Upper lobe of left lung (tissue), 6 donors: ENCODE data around the gene TK1. TPM values are rescaled to one million over a fixed set of nuclear protein-coding genes. Genes with fewer than 3 reads are reported as not detected.

Source experiments
- ATAC-seq, 2 donors: fragments of 200-7000 bp; cut with Tn5 transposase; one replicate each; pipeline ENCODE4 v1.9.1; 2022; ENCODE audit warnings: mild to moderate bottlenecking in 2 of 2, moderate library complexity in 2 of 2; ENCODE audit not compliant: low FRiP score in 2 of 2
- DNase-seq, 2 donors: peaks; one replicate each; pipeline ENCODE4 v3.0.0-alpha.2; 2019 to 2020
- H3K27ac ChIP-seq, 4 donors: fragments of 200-600 bp; sonication (generic); one replicate each; pipeline ENCODE4 v1.5.1; 2016 to 2019
- H3K27me3 ChIP-seq, 4 donors: fragments of 200-600 bp; sonication (generic); one replicate each; pipeline ENCODE4 v1.5.1; 2017 to 2019
- H3K36me3 ChIP-seq, 4 donors: fragments of 200-600 bp; sonication (generic); one replicate each; pipeline ENCODE4 v1.5.1; 2016 to 2019
- H3K4me1 ChIP-seq, 4 donors: fragments of 200-600 bp; sonication (generic); one replicate each; pipeline ENCODE4 v1.5.1; 2018 to 2019
- H3K4me3 ChIP-seq, 4 donors: fragments of 200-600 bp; sonication (generic); one replicate each; pipeline ENCODE4 v1.5.1; 2017 to 2019; ENCODE audit warnings: mild to moderate bottlenecking in 2 of 4, moderate library complexity in 1 of 4
- H3K9me3 ChIP-seq, 4 donors: fragments of 200-600 bp; sonication (generic); one replicate each; pipeline ENCODE4 v1.5.1; 2018 to 2019
- CTCF ChIP-seq, 6 experiments: fragments of 450-650 bp in 4 of 6; fragments of 200-600 bp in 2 of 6; sonication (generic) in 2 of 6; IDR thresholded peaks; one replicate each; pipeline ENCODE4 v1.5.1; 2016 to 2019; ENCODE audit warnings: antibody characterized with exemption in 6 of 6
- EP300 ChIP-seq, 4 donors: sonication (generic); formaldehyde crosslinking; IDR thresholded peaks; one replicate each; pipeline ENCODE4 v1.5.1; 2017; ENCODE audit warnings: antibody characterized with exemption in 4 of 4, control low read depth in 2 of 4
- POLR2A ChIP-seq, 4 donors: fragments of 450-650 bp; IDR thresholded peaks; one replicate each; pipeline ENCODE4 v1.5.1; 2016 to 2017; ENCODE audit warnings: antibody characterized with exemption in 4 of 4, mild to moderate bottlenecking in 2 of 4
- POLR2AphosphoS5 ChIP-seq, 2 donors: sonication (generic); formaldehyde crosslinking; IDR thresholded peaks; one replicate each; pipeline ENCODE4 v1.5.1; 2017; ENCODE audit warnings: antibody characterized with exemption in 2 of 2
- WGBS, 2 donors: methylation state at CpG; one replicate each; pipeline ENCODE4 v1.1.5; 2017 to 2018; 5-methylcytosine and 5-hydroxymethylcytosine counted together
- total RNA-seq, 6 donors: library from RNA; depleted of rRNA in 4 of 6; stranded (reverse); fragments of >200 nt in 4 of 6; gene quantifications; one replicate each; pipeline versions ENCODE4 v1.1.0 to v1.2.1, GENCODE V29; 2016 to 2021
- donor health status: DM: no; HTN: no; CAD: no; lungs with moderate emphysema.
- donor health status: DM: no; HTN: yes; CAD: no; lungs with severe emphysema.

The TK1 gene
- total RNA-seq, 6 donors from 2014 or later, result 2.8 to 16.0 (median 9.0) TPM

- TF ChIP-seq EP300 (IDR thresholded peaks at IDR 0.05) (no peak), POLR2A (IDR thresholded peaks at IDR 0.05) (no peak), POLR2AphosphoS5 (IDR thresholded peaks at IDR 0.05) (no peak), CTCF (IDR thresholded peaks at IDR 0.05) (no peak)
- H3K36me3 ChIP-seq, result no peaks in the 10 kb centered on the region
- no peak overlapping the region for H3K27ac ChIP-seq
- DNase-seq (no peak), ATAC-seq (no peak)
- H3K9me3 ChIP-seq, result no peaks in the 10 kb centered on the region
- WGBS, 2 donors, result 96% methylated on average over 2 of the region's 2 CpGs; no CpG with 5 or more reads in 1 of the 2 donors
- H3K4me1 ChIP-seq, result peaks cover 0 to 14% (median 5%) of the 10 kb centered on the region in 4 donors
- H3K27me3 ChIP-seq, result peaks cover 0 to 22% (median 10%) of the 10 kb centered on the region in 4 donors
- H3K4me3 ChIP-seq, result no peak overlapping the region
These were observed 46.0 kb upstream of the TK1 start for GRCh38 chr17:78232859-78233173.

GRCh38 chr17:78231991-78232858 lies 45.4 kb upstream of the TK1 start:
- H3K36me3 ChIP-seq, result no peaks in the 10 kb centered on the region
- 21 to 26% methylated on average over 27 to 29 of the region's 55 CpGs for WGBS, 2 donors
- H3K4me3 ChIP-seq, result no peak overlapping the region
- DNase-seq (peak in 1 of 2 donors; percentile 87), ATAC-seq (peak in 1 of 2 donors; percentile 2)
- H3K4me1 ChIP-seq, result peaks cover 0 to 16% (median 5%) of the 10 kb centered on the region in 4 donors
- H3K9me3 ChIP-seq, result no peaks in the 10 kb centered on the region
- TF ChIP-seq POLR2AphosphoS5 (IDR thresholded peaks at IDR 0.05), result no peak
- no peak for TF ChIP-seq EP300 (IDR thresholded peaks at IDR 0.05)
- TF ChIP-seq CTCF (IDR thresholded peaks at IDR 0.05), result no peak
- peaks cover 0 to 22% (median 10%) of the 10 kb centered on the region in 4 donors for H3K27me3 ChIP-seq
- H3K27ac ChIP-seq, result no peak overlapping the region

GRCh38 chr17:78230996-78231935 lies 44.4 kb upstream of the TK1 start, which contains the start of gene TMEM235:
Gene TMEM235 (plus strand): TSS chr17:78231631. CDS start chr17:78232024, 393 bp downstream.
- Histone ChIP-seq H3K36me3 (no peaks in the 10 kb centered on the region), H3K4me1 (peaks cover 0 to 23% (median 10%) of the 10 kb centered on the region in 4 donors), H3K4me3 (no peak within 1 kb of the TSS), H3K27ac (no peak within 1 kb of the TSS), H3K27me3 (peaks cover 0 to 22% (median 10%) of the 10 kb centered on the region in 4 donors), H3K9me3 (no peaks in the 10 kb centered on the region)
- WGBS, 2 donors, result 50% methylated on average over 28 of the region's 52 CpGs; no CpG with 5 or more reads in 1 of the 2 donors
- ATAC-seq (no peak), DNase-seq (peak in 1 of 2 donors; percentile 69)
- TF ChIP-seq CTCF (IDR thresholded peaks at IDR 0.05) (no peak), POLR2AphosphoS5 (IDR thresholded peaks at IDR 0.05) (no peak), EP300 (IDR thresholded peaks at IDR 0.05) (no peak), POLR2A (IDR thresholded peaks at IDR 0.05) (no peak)

- H3K27me3 ChIP-seq, result peaks cover 0 to 22% (median 10%) of the 10 kb centered on the region in 4 donors
- H3K9me3 ChIP-seq, result no peaks in the 10 kb centered on the region
- DNase-seq (no peak), ATAC-seq (no peak)
- TF ChIP-seq CTCF (IDR thresholded peaks at IDR 0.05) (no peak), EP300 (IDR thresholded peaks at IDR 0.05) (no peak), POLR2AphosphoS5 (IDR thresholded peaks at IDR 0.05) (no peak), POLR2A (IDR thresholded peaks at IDR 0.05) (no peak)
- peaks cover 0 to 23% (median 10%) of the 10 kb centered on the region in 4 donors for H3K4me1 ChIP-seq
- WGBS, 2 donors, result 69 to 76% methylated on average over 13 of the region's 13 CpGs
- H3K4me3 ChIP-seq, result no peak overlapping the region
- H3K36me3 ChIP-seq, result no peaks in the 10 kb centered on the region
- no peak overlapping the region for H3K27ac ChIP-seq
These were observed 43.6 kb upstream of the TK1 start for GRCh38 chr17:78230252-78230962.
